Measurements from ENCODE around the gene NDRG4.

DNA sequence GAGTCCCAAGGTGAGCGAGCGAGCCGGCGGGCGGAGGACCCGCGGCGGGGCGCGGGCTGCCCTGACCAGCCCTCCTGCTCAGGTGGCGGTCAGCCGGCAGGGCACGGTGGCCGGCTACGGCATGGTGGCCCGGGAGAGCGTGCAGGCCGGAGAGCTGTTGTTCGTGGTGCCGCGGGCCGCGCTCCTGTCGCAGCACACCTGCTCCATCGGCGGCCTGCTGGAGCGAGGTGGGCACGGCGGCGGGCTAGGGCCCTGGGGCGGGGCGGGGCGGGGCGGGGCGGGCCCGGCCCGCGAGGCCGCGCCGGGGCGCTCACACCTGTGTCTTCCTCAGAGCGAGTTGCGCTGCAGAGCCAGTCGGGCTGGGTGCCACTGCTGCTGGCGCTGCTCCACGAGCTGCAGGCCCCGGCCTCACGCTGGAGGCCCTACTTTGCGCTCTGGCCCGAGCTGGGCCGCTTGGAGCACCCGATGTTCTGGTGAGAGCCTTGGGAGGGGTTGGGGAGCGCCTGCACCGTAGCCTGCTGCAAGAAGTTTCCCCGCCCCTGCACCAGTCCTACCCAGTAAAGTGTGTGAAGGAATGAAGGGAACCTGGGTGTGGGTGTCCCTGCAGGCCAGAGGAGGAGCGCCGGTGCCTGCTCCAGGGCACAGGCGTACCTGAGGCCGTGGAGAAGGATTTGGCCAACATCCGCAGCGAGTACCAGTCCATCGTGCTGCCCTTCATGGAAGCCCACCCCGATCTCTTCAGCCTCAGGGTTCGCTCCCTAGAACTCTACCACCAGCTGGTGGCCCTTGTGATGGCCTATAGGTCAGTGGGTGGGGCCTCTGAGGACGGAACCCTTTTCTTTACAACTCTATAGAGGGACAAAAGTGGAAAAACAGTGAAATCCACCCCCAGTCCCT lies 16.2 kb downstream of the NDRG4 start:
- TF ChIP-seq, protein P1, sequence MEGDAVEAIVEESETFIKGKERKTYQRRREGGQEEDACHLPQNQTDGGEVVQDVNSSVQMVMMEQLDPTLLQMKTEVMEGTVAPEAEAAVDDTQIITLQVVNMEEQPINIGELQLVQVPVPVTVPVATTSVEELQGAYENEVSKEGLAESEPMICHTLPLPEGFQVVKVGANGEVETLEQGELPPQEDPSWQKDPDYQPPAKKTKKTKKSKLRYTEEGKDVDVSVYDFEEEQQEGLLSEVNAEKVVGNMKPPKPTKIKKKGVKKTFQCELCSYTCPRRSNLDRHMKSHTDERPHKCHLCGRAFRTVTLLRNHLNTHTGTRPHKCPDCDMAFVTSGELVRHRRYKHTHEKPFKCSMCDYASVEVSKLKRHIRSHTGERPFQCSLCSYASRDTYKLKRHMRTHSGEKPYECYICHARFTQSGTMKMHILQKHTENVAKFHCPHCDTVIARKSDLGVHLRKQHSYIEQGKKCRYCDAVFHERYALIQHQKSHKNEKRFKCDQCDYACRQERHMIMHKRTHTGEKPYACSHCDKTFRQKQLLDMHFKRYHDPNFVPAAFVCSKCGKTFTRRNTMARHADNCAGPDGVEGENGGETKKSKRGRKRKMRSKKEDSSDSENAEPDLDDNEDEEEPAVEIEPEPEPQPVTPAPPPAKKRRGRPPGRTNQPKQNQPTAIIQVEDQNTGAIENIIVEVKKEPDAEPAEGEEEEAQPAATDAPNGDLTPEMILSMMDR (IDR thresholded peaks at IDR 0.05), result no peak
- no peak for TF ChIP-seq POLR2A (IDR thresholded peaks at IDR 0.05)
